DOHH2 (cell line): Measurements from ENCODE around the gene KCNQ1.

ENCODE experiments used
- EZH2phosphoT487 ChIP-seq: fragments of 200-600 bp; sonication (generic); IDR thresholded peaks from 2 replicates; pipeline ENCODE4 v1.6.1; 2017; ENCODE audit warnings: borderline replicate concordance, mild to moderate bottlenecking, antibody characterized with exemption, low read length, moderate library complexity, mixed read lengths
- TF ChIP-seq, protein P1 (sequence below): fragments of 200-600 bp; sonication (generic); IDR thresholded peaks from one replicate; pipeline ENCODE4 v1.5.1; 2014; ENCODE audit warnings: antibody characterized with exemption, mild to moderate bottlenecking, low read depth, low read length; ENCODE audit not compliant: poor library complexity, severe bottlenecking

DNA sequence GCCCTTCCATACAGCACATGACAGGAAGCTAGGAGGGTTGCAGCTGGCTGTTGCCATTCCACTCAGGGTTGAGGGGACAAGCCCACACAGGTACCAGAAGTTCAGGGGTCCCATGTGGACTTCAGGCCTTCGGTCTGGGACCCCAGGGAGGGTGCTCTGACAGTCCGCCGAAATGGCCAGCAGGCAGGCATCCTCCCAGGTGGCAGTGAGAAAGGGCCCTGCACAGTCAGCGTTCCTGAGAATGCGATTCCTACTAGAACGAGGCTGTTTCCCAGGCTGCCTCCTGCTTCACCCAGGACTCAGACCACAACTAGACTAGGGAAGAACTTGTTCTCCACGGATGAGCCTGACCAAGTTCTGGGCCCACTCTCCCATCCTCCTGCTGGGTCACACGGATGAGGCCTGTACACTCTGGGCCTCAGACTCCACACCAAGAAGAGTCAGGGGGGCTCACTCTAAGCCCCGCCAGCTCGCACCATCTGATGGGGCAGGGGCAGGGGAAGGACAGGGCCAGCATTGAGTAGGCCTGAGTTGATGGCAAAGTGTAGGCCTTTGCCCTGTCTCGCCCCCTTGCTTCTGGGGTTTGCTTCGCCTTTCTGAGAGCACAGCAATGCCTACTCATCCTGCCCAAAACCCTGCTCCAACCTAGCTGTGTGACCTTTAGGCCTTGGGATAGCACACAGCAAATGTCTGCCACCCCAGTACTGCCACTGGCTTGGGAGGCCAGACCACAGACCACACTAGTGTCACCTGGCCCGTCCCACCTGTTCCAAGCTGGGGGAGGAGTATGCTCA is 241.0 kb downstream of the KCNQ1 start:
- TF ChIP-seq, protein P1, sequence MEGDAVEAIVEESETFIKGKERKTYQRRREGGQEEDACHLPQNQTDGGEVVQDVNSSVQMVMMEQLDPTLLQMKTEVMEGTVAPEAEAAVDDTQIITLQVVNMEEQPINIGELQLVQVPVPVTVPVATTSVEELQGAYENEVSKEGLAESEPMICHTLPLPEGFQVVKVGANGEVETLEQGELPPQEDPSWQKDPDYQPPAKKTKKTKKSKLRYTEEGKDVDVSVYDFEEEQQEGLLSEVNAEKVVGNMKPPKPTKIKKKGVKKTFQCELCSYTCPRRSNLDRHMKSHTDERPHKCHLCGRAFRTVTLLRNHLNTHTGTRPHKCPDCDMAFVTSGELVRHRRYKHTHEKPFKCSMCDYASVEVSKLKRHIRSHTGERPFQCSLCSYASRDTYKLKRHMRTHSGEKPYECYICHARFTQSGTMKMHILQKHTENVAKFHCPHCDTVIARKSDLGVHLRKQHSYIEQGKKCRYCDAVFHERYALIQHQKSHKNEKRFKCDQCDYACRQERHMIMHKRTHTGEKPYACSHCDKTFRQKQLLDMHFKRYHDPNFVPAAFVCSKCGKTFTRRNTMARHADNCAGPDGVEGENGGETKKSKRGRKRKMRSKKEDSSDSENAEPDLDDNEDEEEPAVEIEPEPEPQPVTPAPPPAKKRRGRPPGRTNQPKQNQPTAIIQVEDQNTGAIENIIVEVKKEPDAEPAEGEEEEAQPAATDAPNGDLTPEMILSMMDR, result no peak
- TF ChIP-seq EZH2phosphoT487, result no peak
